Skin epidermis (tissue), 12 donors: Measurements from ENCODE around the gene GRIK4.
"Not testable (repeated sequence)": the region's sequence is repeated elsewhere in the genome, so short reads cannot be mapped to it uniquely, and the experiment has no call there.

Source experiments
- H3K27ac ChIP-seq, 21 experiments: fragments of 200-600 bp; sonication (generic) in 11 of 21; one replicate each; pipeline ENCODE4 v1.5.0; 2020; ENCODE audit warnings: mild to moderate bottlenecking in 3 of 21, inconsistent platforms in 2 of 21, moderate library complexity in 2 of 21
- H3K4me3 ChIP-seq, 7 experiments: fragments of 200-600 bp; sonication (generic) in 2 of 7; one replicate each; pipeline ENCODE4 v1.5.0; 2020; ENCODE audit warnings: inconsistent platforms in 2 of 7, mild to moderate bottlenecking in 2 of 7, moderate library complexity in 1 of 7

GRIK4 gene

GRCh38 chr11:120977266-120978137 lies 466.0 kb downstream of the GRIK4 start:
- Histone ChIP-seq H3K4me3 (no peak overlapping the region), H3K27ac (no peak overlapping the region)

GRCh38 chr11:120978701-120979100 lies 467.2 kb downstream of the GRIK4 start:
- H3K4me3 ChIP-seq = no peak overlapping the region
- H3K27ac ChIP-seq = no peak overlapping the region

GRCh38 chr11:120985718-120986569 lies 474.4 kb downstream of the GRIK4 start:
- peak overlapping the region; percentile 26 to 50 (median 31) for H3K4me3 ChIP-seq
- peak overlapping the region in 2 of 21 experiments; percentile 5 to 30 for H3K27ac ChIP-seq

- no peak overlapping the region for H3K4me3 ChIP-seq
These were observed 477.1 kb downstream of the GRIK4 start for GRCh38 chr11:120988603-120989002.

GRCh38 chr11:120991830-120992686 lies 480.5 kb downstream of the GRIK4 start:
- no peak overlapping the region for H3K4me3 ChIP-seq
- H3K27ac ChIP-seq = no peak overlapping the region

More at GRCh38 chr11:120988603-120989002, 477.1 kb downstream of the GRIK4 start:
- H3K27ac ChIP-seq = no peak overlapping the region

- Histone ChIP-seq H3K27ac (no peak overlapping the region), H3K4me3 (no peak overlapping the region)
These were observed 482.7 kb downstream of the GRIK4 start for GRCh38 chr11:120994091-120994859.

- no peak overlapping the region for H3K27ac ChIP-seq
These were observed 483.6 kb downstream of the GRIK4 start for GRCh38 chr11:120995184-120995583.

GRCh38 chr11:120996973-120997372 lies 485.4 kb downstream of the GRIK4 start:
- H3K27ac ChIP-seq = no peak overlapping the region
- no peak overlapping the region for H3K4me3 ChIP-seq

More at GRCh38 chr11:120995184-120995583, 483.6 kb downstream of the GRIK4 start:
- H3K4me3 ChIP-seq = no peak overlapping the region

- Histone ChIP-seq H3K27ac (no peak overlapping the region), H3K4me3 (no peak overlapping the region)
These were observed 487.0 kb downstream of the GRIK4 start for GRCh38 chr11:120998581-120998980.

GRCh38 chr11:121004206-121004840 lies 492.8 kb downstream of the GRIK4 start:
- Histone ChIP-seq H3K27ac (no peak overlapping the region), H3K4me3 (no peak overlapping the region)

- H3K4me3 ChIP-seq = no peak overlapping the region
- H3K27ac ChIP-seq = no peak overlapping the region
These were observed 495.4 kb downstream of the GRIK4 start for GRCh38 chr11:121006922-121007321.

GRCh38 chr11:121008551-121008950 lies 497.0 kb downstream of the GRIK4 start:
- Histone ChIP-seq H3K4me3 (no peak overlapping the region), H3K27ac (no peak overlapping the region)

GRCh38 chr11:121012091-121012490 lies 500.5 kb downstream of the GRIK4 start:
- Histone ChIP-seq H3K4me3 (no peak overlapping the region), H3K27ac (no peak overlapping the region)

GRCh38 chr11:121018746-121019145 lies 507.2 kb downstream of the GRIK4 start:
- H3K27ac ChIP-seq = no peak overlapping the region
- no peak overlapping the region for H3K4me3 ChIP-seq

GRCh38 chr11:121021718-121022117 lies 510.2 kb downstream of the GRIK4 start:
- H3K27ac ChIP-seq, H3K4me3 ChIP-seq: not testable (repeated sequence)

- Histone ChIP-seq H3K4me3 (peak within 1 kb of the TSS; percentile 53 to 83 (median 69)), H3K27ac (peak within 1 kb of the TSS in 20 of 21 experiments; percentile 47 to 90 (median 76))
These were observed 512.6 kb downstream of the GRIK4 start, which contains the start of gene TBCEL for GRCh38 chr11:121023848-121024751. Gene TBCEL (plus strand): TSS chr11:121024102. CDS start chr11:121045691, 21,589 bp downstream.

GRCh38 chr11:121024989-121025388 lies 513.4 kb downstream of the GRIK4 start:
- Histone ChIP-seq H3K4me3 (peak overlapping the region in 6 of 7 experiments; percentile 66 to 83 (median 74)), H3K27ac (peak overlapping the region in 4 of 21 experiments; percentile 72 to 89 (median 77))
